K562 (cell line): ENCODE data around the gene CMIP. TPM values are rescaled to one million over a fixed set of nuclear protein-coding genes. Genes with fewer than 3 reads are reported as not detected.

Source experiments
- POLR2AphosphoS2 ChIP-seq: IDR thresholded peaks from 2 replicates; pipeline ENCODE4 v1.6.1; 2012; ENCODE audit warnings: low read length, improper control_type of control experiment
- RAD21 ChIP-seq, 2 experiments: fragments of 250-450 bp in 1 of 2; fragments of 450-650 bp in 1 of 2; sonication (Bioruptor Pico) in 1 of 2; formaldehyde crosslinking in 1 of 2; IDR thresholded peaks in 1 of 2; conservative IDR thresholded peaks in 1 of 2; 2 replicates each; pipeline versions ENCODE4 v1.4.0 to v1.8.0; 2020 to 2022; ENCODE audit warnings: mild to moderate bottlenecking in 2 of 2, moderate library complexity in 1 of 2
- polyA plus RNA-seq, 8 experiments: library from polyadenylated mRNA; depleted of rRNA in 4 of 8; stranded (reverse) in 5 of 8; unstranded in 3 of 8; fragments of >200 nt; fragmentation: Nextera tagmentation in 2 of 8; fragmentation: Illumina TruSeq in 1 of 8; extraction: Ambion mirVana in 2 of 8; extraction: Trizol in 1 of 8; gene quantifications; 2 replicates each; pipeline versions ENCODE4 v1.2.1 to v1.2.3, GENCODE V29; 2011 to 2014; ENCODE audit warnings: inconsistent platforms in 1 of 8, missing spikeins in 1 of 8
- total RNA-seq, 7 experiments: library from RNA; depleted of rRNA in 6 of 7; stranded (reverse); fragments of >200 nt in 6 of 7; fragmentation: Illumina TruSeq in 2 of 7; extraction: Trizol in 2 of 7; gene quantifications; 2 replicates each; pipeline versions ENCODE4 v1.2.1 to v1.2.3, GENCODE V29; 2011 to 2021; ENCODE audit warnings: low replicate concordance in 1 of 7
- TF ChIP-seq, protein P1 (sequence below): fragments of 450-650 bp; IDR thresholded peaks from 2 replicates; pipeline ENCODE4 v1.6.1; 2018; ENCODE audit not compliant: partially characterized antibody
- TF ChIP-seq, protein P2 (sequence below), 3 experiments: IDR thresholded peaks in 2 of 3; conservative IDR thresholded peaks in 1 of 3; 2 replicates each; pipeline ENCODE4 v1.5.1; 2011 to 2012; ENCODE audit warnings: low read length in 3 of 3, mild to moderate bottlenecking in 3 of 3, control low read depth in 2 of 3, improper control_type of control experiment in 1 of 3, inconsistent platforms in 1 of 3, low read depth in 1 of 3, mixed read lengths in 1 of 3, moderate library complexity in 1 of 3; ENCODE audit not compliant: insufficient read depth in 2 of 3
- TF ChIP-seq, protein P3 (sequence below): sonication (generic); formaldehyde crosslinking; IDR thresholded peaks from 2 replicates; pipeline ENCODE4 v1.9.0; 2022; ENCODE audit warnings: mild to moderate bottlenecking, missing genetic modification reagents

The CMIP gene
- total and polyA plus RNA-seq, 9 of the 15 experiments (the other 6 are each of a cell fraction or from before 2014, with no cell fraction given), result 0.94 to 82.5 (median 10.3) TPM

DNA sequence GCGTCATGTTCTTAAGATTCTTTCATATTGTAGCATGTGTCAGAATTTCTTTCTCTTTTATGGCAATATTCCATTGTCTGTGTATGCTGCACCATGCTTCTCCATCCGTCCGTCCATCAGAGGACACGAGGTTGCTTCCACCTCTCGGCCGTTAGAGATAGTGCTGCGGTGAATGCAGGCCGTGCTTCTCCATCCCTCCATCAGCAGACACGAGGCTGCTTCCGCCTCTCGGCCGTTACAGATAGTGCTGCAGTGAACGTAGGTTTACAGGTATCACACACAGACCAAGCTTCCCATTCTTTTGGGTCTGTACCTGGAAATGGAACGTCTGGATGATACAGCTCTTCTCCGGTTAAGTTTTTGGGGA is 113.5 kb downstream of the CMIP start (continued):
- TF ChIP-seq, protein P1, sequence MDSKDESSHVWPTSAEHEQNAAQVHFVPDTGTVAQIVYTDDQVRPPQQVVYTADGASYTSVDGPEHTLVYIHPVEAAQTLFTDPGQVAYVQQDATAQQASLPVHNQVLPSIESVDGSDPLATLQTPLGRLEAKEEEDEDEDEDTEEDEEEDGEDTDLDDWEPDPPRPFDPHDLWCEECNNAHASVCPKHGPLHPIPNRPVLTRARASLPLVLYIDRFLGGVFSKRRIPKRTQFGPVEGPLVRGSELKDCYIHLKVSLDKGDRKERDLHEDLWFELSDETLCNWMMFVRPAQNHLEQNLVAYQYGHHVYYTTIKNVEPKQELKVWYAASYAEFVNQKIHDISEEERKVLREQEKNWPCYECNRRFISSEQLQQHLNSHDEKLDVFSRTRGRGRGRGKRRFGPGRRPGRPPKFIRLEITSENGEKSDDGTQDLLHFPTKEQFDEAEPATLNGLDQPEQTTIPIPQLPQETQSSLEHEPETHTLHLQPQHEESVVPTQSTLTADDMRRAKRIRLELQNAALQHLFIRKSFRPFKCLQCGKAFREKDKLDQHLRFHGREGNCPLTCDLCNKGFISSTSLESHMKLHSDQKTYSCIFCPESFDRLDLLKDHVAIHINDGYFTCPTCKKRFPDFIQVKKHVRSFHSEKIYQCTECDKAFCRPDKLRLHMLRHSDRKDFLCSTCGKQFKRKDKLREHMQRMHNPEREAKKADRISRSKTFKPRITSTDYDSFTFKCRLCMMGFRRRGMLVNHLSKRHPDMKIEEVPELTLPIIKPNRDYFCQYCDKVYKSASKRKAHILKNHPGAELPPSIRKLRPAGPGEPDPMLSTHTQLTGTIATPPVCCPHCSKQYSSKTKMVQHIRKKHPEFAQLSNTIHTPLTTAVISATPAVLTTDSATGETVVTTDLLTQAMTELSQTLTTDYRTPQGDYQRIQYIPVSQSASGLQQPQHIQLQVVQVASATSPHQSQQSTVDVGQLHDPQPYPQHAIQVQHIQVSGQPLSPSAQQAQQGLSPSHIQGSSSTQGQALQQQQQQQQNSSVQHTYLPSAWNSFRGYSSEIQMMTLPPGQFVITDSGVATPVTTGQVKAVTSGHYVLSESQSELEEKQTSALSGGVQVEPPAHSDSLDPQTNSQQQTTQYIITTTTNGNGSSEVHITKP, result no peak
- no peak for TF ChIP-seq POLR2AphosphoS2
- TF ChIP-seq, protein P2, sequence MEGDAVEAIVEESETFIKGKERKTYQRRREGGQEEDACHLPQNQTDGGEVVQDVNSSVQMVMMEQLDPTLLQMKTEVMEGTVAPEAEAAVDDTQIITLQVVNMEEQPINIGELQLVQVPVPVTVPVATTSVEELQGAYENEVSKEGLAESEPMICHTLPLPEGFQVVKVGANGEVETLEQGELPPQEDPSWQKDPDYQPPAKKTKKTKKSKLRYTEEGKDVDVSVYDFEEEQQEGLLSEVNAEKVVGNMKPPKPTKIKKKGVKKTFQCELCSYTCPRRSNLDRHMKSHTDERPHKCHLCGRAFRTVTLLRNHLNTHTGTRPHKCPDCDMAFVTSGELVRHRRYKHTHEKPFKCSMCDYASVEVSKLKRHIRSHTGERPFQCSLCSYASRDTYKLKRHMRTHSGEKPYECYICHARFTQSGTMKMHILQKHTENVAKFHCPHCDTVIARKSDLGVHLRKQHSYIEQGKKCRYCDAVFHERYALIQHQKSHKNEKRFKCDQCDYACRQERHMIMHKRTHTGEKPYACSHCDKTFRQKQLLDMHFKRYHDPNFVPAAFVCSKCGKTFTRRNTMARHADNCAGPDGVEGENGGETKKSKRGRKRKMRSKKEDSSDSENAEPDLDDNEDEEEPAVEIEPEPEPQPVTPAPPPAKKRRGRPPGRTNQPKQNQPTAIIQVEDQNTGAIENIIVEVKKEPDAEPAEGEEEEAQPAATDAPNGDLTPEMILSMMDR (IDR thresholded peaks at IDR 0.05 in 2 of 3, conservative IDR thresholded peaks at IDR 0.05 in 1 of 3; ENCODE audit: insufficient read depth in 2 of 3, low read depth in 1 of 3, low read length in 3 of 3), result 0 out of 6 replicates have a peak, but pooled peaks of 1 of the 3 experiments have one; percentile 12
- TF ChIP-seq, protein P3, sequence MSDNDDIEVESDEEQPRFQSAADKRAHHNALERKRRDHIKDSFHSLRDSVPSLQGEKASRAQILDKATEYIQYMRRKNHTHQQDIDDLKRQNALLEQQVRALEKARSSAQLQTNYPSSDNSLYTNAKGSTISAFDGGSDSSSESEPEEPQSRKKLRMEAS (CRISPR knock-in tag), result peak; percentile 72
- TF ChIP-seq RAD21 (CRISPR knock-in tag; conservative IDR thresholded peaks at IDR 0.05 in 1 of 2, IDR thresholded peaks at IDR 0.05 in 1 of 2), result peak; percentile 21 to 34; a peak in 3 of 4 replicates
- TF ChIP-seq, all 486 proteins: peak for 3
